Upper lobe of left lung (tissue), 6 donors: ENCODE measurements around the gene FAM227A. TPM values are rescaled to one million over a fixed set of nuclear protein-coding genes. Genes with fewer than 3 reads are reported as not detected.

Experiments
- ATAC-seq, 2 donors: fragments of 200-7000 bp; cut with Tn5 transposase; one replicate each; pipeline ENCODE4 v1.9.1; 2022; ENCODE audit warnings: mild to moderate bottlenecking in 2 of 2, moderate library complexity in 2 of 2; ENCODE audit not compliant: low FRiP score in 2 of 2
- DNase-seq, 2 donors: peaks; one replicate each; pipeline ENCODE4 v3.0.0-alpha.2; 2019 to 2020
- H3K27ac ChIP-seq, 4 donors: fragments of 200-600 bp; sonication (generic); one replicate each; pipeline ENCODE4 v1.5.1; 2016 to 2019
- H3K27me3 ChIP-seq, 4 donors: fragments of 200-600 bp; sonication (generic); one replicate each; pipeline ENCODE4 v1.5.1; 2017 to 2019
- H3K36me3 ChIP-seq, 4 donors: fragments of 200-600 bp; sonication (generic); one replicate each; pipeline ENCODE4 v1.5.1; 2016 to 2019
- H3K4me1 ChIP-seq, 4 donors: fragments of 200-600 bp; sonication (generic); one replicate each; pipeline ENCODE4 v1.5.1; 2018 to 2019
- H3K4me3 ChIP-seq, 4 donors: fragments of 200-600 bp; sonication (generic); one replicate each; pipeline ENCODE4 v1.5.1; 2017 to 2019; ENCODE audit warnings: mild to moderate bottlenecking in 2 of 4, moderate library complexity in 1 of 4
- H3K9me3 ChIP-seq, 4 donors: fragments of 200-600 bp; sonication (generic); one replicate each; pipeline ENCODE4 v1.5.1; 2018 to 2019
- EP300 ChIP-seq, 4 donors: sonication (generic); formaldehyde crosslinking; IDR thresholded peaks; one replicate each; pipeline ENCODE4 v1.5.1; 2017; ENCODE audit warnings: antibody characterized with exemption in 4 of 4, control low read depth in 2 of 4
- POLR2A ChIP-seq, 4 donors: fragments of 450-650 bp; IDR thresholded peaks; one replicate each; pipeline ENCODE4 v1.5.1; 2016 to 2017; ENCODE audit warnings: antibody characterized with exemption in 4 of 4, mild to moderate bottlenecking in 2 of 4
- POLR2AphosphoS5 ChIP-seq, 2 donors: sonication (generic); formaldehyde crosslinking; IDR thresholded peaks; one replicate each; pipeline ENCODE4 v1.5.1; 2017; ENCODE audit warnings: antibody characterized with exemption in 2 of 2
- WGBS, 2 donors: methylation state at CpG; one replicate each; pipeline ENCODE4 v1.1.5; 2017 to 2018; 5-methylcytosine and 5-hydroxymethylcytosine counted together
- total RNA-seq, 6 donors: library from RNA; depleted of rRNA in 4 of 6; stranded (reverse); fragments of >200 nt in 4 of 6; gene quantifications; one replicate each; pipeline versions ENCODE4 v1.1.0 to v1.2.1, GENCODE V29; 2016 to 2021
- TF ChIP-seq, protein P1 (sequence below), 6 experiments: fragments of 450-650 bp in 4 of 6; fragments of 200-600 bp in 2 of 6; sonication (generic) in 2 of 6; IDR thresholded peaks; one replicate each; pipeline ENCODE4 v1.5.1; 2016 to 2019; ENCODE audit warnings: antibody characterized with exemption in 6 of 6
- donor health status: DM: no; HTN: no; CAD: no; lungs with moderate emphysema.
- donor health status: DM: no; HTN: yes; CAD: no; lungs with severe emphysema.

FAM227A gene
- total RNA-seq, 6 donors from 2014 or later: 0.49 to 21.3 (median 8.3) TPM

DNA sequence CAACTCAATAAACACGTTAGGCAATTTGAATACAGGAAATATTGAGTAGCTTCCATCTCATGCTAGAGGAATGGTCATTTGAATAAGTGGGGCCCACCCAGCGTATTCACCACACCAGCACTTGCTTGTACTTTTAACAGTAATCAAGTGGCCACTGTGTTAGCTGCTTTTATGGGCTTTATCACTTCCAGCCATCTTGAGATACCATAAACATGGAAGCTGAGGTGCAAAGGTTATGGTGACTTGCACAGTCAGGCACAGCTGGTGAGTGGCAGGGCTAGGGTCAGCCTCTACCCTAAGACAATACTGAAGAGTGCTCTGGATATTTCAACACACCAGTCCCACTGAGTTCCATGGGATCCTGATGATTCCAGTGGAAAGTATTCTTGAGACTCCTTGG lies 37.9 kb upstream of the FAM227A start:
- H3K27ac ChIP-seq: peak overlapping the region; percentile 35 to 99 (median 98)
- no peaks in the 10 kb centered on the region for H3K27me3 ChIP-seq
- peaks cover 44 to 58% (median 49%) of the 10 kb centered on the region in 4 donors for H3K4me1 ChIP-seq
- H3K36me3 ChIP-seq: peaks cover 0 to 48% (median 11%) of the 10 kb centered on the region in 4 donors
- DNase-seq: no peak
- ATAC-seq: no peak
- no peak overlapping the region for H3K4me3 ChIP-seq
- no peaks in the 10 kb centered on the region for H3K9me3 ChIP-seq
- TF ChIP-seq, protein P1, sequence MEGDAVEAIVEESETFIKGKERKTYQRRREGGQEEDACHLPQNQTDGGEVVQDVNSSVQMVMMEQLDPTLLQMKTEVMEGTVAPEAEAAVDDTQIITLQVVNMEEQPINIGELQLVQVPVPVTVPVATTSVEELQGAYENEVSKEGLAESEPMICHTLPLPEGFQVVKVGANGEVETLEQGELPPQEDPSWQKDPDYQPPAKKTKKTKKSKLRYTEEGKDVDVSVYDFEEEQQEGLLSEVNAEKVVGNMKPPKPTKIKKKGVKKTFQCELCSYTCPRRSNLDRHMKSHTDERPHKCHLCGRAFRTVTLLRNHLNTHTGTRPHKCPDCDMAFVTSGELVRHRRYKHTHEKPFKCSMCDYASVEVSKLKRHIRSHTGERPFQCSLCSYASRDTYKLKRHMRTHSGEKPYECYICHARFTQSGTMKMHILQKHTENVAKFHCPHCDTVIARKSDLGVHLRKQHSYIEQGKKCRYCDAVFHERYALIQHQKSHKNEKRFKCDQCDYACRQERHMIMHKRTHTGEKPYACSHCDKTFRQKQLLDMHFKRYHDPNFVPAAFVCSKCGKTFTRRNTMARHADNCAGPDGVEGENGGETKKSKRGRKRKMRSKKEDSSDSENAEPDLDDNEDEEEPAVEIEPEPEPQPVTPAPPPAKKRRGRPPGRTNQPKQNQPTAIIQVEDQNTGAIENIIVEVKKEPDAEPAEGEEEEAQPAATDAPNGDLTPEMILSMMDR (IDR thresholded peaks at IDR 0.05): no peak
- TF ChIP-seq POLR2AphosphoS5 (IDR thresholded peaks at IDR 0.05) (no peak), POLR2A (IDR thresholded peaks at IDR 0.05) (no peak), EP300 (IDR thresholded peaks at IDR 0.05) (no peak)
- WGBS, 2 donors: 77 to 78% methylated on average over 2 of the region's 2 CpGs

DNA sequence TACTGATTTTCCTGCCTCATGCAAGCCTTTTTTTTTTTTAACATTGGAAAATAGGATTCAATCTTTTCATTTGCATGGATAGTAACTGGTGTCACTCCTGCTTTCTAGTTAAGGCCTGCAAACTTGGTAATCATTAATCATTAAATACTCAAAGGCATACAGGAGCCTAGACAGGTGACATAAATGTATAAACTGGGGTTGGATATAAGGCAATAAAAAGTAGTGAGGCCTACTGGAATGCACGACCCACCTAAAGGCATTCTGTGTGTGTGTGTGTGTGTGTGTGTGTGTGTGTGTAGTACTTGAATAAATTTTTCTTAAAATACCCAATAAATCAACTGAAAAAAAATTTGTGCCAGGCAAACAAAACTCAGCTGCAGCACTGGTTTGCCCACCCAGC lies 33.5 kb upstream of the FAM227A start:
- ATAC-seq (no peak), DNase-seq (no peak)
- Histone ChIP-seq H3K4me1 (peaks cover 0 to 14% (median 9%) of the 10 kb centered on the region in 4 donors), H3K27ac (no peak overlapping the region), H3K27me3 (no peaks in the 10 kb centered on the region), H3K36me3 (peaks cover 17 to 90% (median 54%) of the 10 kb centered on the region in 4 donors), H3K4me3 (no peak overlapping the region), H3K9me3 (no peaks in the 10 kb centered on the region)
- TF ChIP-seq, protein P1 (IDR thresholded peaks at IDR 0.05): no peak
- no peak for TF ChIP-seq EP300 (IDR thresholded peaks at IDR 0.05)
- TF ChIP-seq POLR2AphosphoS5 (IDR thresholded peaks at IDR 0.05): no peak
- no peak for TF ChIP-seq POLR2A (IDR thresholded peaks at IDR 0.05)
- WGBS, 2 donors: 50 to 67% methylated on average over 1 of the region's 1 CpG

DNA sequence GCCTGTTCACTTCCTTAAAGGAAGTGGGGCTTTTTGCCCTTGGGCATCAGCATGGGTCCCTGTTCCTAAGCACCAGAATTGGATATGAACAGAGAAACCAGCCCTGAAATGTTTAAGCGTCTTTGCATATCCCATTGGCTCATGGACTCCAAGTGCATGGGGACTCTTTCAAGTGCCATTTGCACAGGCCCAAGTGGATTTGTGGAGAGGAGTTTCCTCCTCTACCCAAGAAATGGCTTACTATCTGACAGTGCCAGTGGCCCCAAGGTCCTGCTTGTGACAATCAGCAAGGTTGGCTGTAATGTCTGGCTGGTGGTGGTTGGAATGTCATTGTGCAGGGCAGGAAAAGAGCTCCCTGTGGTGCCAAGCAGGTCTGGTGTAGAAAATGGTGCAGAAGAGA lies 29.6 kb upstream of the FAM227A start:
- DNase-seq (no peak), ATAC-seq (no peak)
- Histone ChIP-seq H3K36me3 (peaks cover 17 to 70% (median 57%) of the 10 kb centered on the region in 4 donors), H3K27ac (no peak overlapping the region), H3K4me1 (peaks cover 9 to 20% (median 15%) of the 10 kb centered on the region in 4 donors), H3K27me3 (no peaks in the 10 kb centered on the region), H3K4me3 (no peak overlapping the region), H3K9me3 (no peaks in the 10 kb centered on the region)
- TF ChIP-seq POLR2AphosphoS5 (IDR thresholded peaks at IDR 0.05): no peak
- TF ChIP-seq, protein P1 (IDR thresholded peaks at IDR 0.05): no peak
- no peak for TF ChIP-seq EP300 (IDR thresholded peaks at IDR 0.05)
- WGBS, 2 donors: 85 to 89% methylated on average over 1 of the region's 1 CpG

DNA sequence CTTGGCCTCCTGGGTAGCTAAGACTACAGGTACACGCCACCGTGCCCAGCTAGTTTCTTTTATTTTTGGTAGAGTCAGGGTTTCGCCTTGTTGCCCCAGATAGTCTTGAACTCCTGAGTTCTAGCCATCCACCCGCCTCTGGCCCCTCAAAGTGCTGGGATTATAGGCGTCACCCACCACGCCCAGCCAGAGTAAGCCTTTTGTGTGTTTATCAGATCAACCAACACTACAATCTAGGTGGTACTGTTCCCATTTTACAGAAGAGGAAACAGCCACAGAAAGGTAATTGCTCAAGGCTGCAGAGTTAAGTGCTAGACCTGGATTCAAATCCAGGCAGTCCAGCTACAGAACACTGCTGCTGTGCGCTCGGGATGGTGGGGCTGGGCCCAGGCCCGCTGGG lies 28.7 kb upstream of the FAM227A start:
- ATAC-seq: no peak

More for the DNA sequence above, 28.7 kb upstream of the FAM227A start:
- WGBS, 2 donors: 95 to 98% methylated on average over 9 of the region's 9 CpGs
- Histone ChIP-seq H3K4me3 (no peak overlapping the region), H3K9me3 (no peaks in the 10 kb centered on the region), H3K4me1 (peaks cover 9 to 20% (median 15%) of the 10 kb centered on the region in 4 donors), H3K36me3 (peaks cover 17 to 69% (median 57%) of the 10 kb centered on the region in 4 donors), H3K27ac (no peak overlapping the region), H3K27me3 (no peaks in the 10 kb centered on the region)
- TF ChIP-seq EP300 (IDR thresholded peaks at IDR 0.05) (no peak), POLR2A (IDR thresholded peaks at IDR 0.05) (no peak), POLR2AphosphoS5 (IDR thresholded peaks at IDR 0.05) (no peak)
- TF ChIP-seq, protein P1 (IDR thresholded peaks at IDR 0.05): no peak
- peak in 1 of 2 donors; percentile 34 for DNase-seq
